ENCODE results near the gene ELAVL3. TPM values are rescaled to one million over a fixed set of nuclear protein-coding genes. Genes with fewer than 3 reads are reported as not detected.

The ELAVL3 gene
- total RNA-seq, 1 experiment from 2014 or later = 1.4 TPM

DNA sequence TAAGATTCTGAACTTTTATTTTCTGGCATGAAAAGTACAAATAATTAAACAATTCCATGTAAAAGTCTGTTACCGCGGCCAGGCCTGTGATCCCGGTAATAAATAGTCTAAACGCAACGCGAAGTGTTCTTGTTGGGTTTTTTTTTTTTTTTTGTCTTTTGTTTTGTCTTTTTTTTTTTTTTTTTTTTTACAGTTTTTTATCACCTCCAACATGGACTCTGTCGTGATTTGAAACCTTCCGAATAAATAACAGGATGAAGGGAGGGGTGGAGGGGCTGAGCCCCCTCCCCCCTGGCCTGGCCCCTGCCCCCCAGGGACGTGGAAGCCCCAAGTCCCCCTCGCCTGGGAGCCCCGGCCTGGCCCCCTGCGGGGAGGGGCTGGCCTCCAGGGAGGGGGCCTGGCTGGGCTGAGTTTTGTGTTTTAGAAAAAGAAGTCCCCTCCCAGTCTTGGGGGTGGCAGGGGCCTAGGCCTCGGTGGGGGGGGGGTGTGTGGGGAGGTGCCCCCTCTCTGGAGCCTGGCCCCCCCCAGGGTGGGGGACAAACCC is 29.4 kb downstream of the ELAVL3 start:
- DNase-seq (ENCODE audit: low spot score) = no peak
- no peaks in the 10 kb centered on the region; the same call in 1 of the 2 replicates for H3K27me3 Mint-ChIP-seq (ENCODE audit: low read depth)
- CTCF ChIA-PET = interaction anchor here (1.1 to 2.4 kb wide), 15 partner anchors 7 to 158 kb away, joined by 3 to 37 read pairs (median 8); partner anchors contain the start of genes ELAVL3, EPOR, ODAD3 and PRKCSH
- peaks cover 2% of the 10 kb centered on the region; the same call in 1 of the 2 replicates for H3K36me3 Mint-ChIP-seq
- POLR2A ChIA-PET = no interaction called here
- TF ChIP-seq CREB1 (CRISPR knock-in tag; IDR thresholded peaks at IDR 0.05) = no peak
- TF ChIP-seq, protein P1, sequence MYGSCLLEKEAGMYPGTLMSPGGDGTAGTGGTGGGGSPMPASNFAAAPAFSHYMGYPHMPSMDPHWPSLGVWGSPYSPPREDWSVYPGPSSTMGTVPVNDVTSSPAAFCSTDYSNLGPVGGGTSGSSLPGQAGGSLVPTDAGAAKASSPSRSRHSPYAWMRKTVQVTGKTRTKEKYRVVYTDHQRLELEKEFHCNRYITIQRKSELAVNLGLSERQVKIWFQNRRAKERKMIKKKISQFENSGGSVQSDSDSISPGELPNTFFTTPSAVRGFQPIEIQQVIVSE (CRISPR knock-in tag; IDR thresholded peaks at IDR 0.05; ENCODE audit: borderline replicate concordance) = no peak
- no peak for TF ChIP-seq ZBTB21 (CRISPR knock-in tag; IDR thresholded peaks at IDR 0.05; ENCODE audit: borderline replicate concordance)
- TF ChIP-seq, protein P2, sequence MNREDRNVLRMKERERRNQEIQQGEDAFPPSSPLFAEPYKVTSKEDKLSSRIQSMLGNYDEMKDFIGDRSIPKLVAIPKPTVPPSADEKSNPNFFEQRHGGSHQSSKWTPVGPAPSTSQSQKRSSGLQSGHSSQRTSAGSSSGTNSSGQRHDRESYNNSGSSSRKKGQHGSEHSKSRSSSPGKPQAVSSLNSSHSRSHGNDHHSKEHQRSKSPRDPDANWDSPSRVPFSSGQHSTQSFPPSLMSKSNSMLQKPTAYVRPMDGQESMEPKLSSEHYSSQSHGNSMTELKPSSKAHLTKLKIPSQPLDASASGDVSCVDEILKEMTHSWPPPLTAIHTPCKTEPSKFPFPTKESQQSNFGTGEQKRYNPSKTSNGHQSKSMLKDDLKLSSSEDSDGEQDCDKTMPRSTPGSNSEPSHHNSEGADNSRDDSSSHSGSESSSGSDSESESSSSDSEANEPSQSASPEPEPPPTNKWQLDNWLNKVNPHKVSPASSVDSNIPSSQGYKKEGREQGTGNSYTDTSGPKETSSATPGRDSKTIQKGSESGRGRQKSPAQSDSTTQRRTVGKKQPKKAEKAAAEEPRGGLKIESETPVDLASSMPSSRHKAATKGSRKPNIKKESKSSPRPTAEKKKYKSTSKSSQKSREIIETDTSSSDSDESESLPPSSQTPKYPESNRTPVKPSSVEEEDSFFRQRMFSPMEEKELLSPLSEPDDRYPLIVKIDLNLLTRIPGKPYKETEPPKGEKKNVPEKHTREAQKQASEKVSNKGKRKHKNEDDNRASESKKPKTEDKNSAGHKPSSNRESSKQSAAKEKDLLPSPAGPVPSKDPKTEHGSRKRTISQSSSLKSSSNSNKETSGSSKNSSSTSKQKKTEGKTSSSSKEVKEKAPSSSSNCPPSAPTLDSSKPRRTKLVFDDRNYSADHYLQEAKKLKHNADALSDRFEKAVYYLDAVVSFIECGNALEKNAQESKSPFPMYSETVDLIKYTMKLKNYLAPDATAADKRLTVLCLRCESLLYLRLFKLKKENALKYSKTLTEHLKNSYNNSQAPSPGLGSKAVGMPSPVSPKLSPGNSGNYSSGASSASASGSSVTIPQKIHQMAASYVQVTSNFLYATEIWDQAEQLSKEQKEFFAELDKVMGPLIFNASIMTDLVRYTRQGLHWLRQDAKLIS (CRISPR knock-in tag; IDR thresholded peaks at IDR 0.05; ENCODE audit: borderline replicate concordance) = no peak
- TF ChIP-seq, protein P3, sequence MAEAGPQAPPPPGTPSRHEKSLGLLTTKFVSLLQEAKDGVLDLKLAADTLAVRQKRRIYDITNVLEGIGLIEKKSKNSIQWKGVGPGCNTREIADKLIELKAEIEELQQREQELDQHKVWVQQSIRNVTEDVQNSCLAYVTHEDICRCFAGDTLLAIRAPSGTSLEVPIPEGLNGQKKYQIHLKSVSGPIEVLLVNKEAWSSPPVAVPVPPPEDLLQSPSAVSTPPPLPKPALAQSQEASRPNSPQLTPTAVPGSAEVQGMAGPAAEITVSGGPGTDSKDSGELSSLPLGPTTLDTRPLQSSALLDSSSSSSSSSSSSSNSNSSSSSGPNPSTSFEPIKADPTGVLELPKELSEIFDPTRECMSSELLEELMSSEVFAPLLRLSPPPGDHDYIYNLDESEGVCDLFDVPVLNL (CRISPR knock-in tag; IDR thresholded peaks at IDR 0.05; ENCODE audit: borderline replicate concordance, low read depth) = no peak
- no peak for TF ChIP-seq ZNF416 (CRISPR knock-in tag; IDR thresholded peaks at IDR 0.05)
- TF ChIP-seq TEAD1 (CRISPR knock-in tag; IDR thresholded peaks at IDR 0.05) = no peak
- no peak for TF ChIP-seq CREM (CRISPR knock-in tag; IDR thresholded peaks at IDR 0.05)
- TF ChIP-seq, protein P4, sequence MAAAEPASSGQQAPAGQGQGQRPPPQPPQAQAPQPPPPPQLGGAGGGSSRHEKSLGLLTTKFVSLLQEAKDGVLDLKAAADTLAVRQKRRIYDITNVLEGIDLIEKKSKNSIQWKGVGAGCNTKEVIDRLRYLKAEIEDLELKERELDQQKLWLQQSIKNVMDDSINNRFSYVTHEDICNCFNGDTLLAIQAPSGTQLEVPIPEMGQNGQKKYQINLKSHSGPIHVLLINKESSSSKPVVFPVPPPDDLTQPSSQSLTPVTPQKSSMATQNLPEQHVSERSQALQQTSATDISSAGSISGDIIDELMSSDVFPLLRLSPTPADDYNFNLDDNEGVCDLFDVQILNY (CRISPR knock-in tag; IDR thresholded peaks at IDR 0.05) = no peak
- TF ChIP-seq FOXP1 (CRISPR knock-in tag; IDR thresholded peaks at IDR 0.05; ENCODE audit: borderline replicate concordance) = no peak
- TF ChIP-seq ETV6 (CRISPR knock-in tag; IDR thresholded peaks at IDR 0.05) = no peak
- TF ChIP-seq ZNF263 (CRISPR knock-in tag; IDR thresholded peaks at IDR 0.05; ENCODE audit: low read depth) = no peak
- TF ChIP-seq, protein P5, sequence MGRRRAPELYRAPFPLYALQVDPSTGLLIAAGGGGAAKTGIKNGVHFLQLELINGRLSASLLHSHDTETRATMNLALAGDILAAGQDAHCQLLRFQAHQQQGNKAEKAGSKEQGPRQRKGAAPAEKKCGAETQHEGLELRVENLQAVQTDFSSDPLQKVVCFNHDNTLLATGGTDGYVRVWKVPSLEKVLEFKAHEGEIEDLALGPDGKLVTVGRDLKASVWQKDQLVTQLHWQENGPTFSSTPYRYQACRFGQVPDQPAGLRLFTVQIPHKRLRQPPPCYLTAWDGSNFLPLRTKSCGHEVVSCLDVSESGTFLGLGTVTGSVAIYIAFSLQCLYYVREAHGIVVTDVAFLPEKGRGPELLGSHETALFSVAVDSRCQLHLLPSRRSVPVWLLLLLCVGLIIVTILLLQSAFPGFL (CRISPR knock-in tag; IDR thresholded peaks at IDR 0.05; ENCODE audit: borderline replicate concordance) = no peak
- TF ChIP-seq ZNF138 (CRISPR knock-in tag; conservative IDR thresholded peaks at IDR 0.05) = no peak
- TF ChIP-seq SMAD3 (CRISPR knock-in tag; IDR thresholded peaks at IDR 0.05; ENCODE audit: borderline replicate concordance) = no peak
- TF ChIP-seq RELA (CRISPR knock-in tag; IDR thresholded peaks at IDR 0.05; ENCODE audit: borderline replicate concordance) = no peak
- TF ChIP-seq, protein P6, sequence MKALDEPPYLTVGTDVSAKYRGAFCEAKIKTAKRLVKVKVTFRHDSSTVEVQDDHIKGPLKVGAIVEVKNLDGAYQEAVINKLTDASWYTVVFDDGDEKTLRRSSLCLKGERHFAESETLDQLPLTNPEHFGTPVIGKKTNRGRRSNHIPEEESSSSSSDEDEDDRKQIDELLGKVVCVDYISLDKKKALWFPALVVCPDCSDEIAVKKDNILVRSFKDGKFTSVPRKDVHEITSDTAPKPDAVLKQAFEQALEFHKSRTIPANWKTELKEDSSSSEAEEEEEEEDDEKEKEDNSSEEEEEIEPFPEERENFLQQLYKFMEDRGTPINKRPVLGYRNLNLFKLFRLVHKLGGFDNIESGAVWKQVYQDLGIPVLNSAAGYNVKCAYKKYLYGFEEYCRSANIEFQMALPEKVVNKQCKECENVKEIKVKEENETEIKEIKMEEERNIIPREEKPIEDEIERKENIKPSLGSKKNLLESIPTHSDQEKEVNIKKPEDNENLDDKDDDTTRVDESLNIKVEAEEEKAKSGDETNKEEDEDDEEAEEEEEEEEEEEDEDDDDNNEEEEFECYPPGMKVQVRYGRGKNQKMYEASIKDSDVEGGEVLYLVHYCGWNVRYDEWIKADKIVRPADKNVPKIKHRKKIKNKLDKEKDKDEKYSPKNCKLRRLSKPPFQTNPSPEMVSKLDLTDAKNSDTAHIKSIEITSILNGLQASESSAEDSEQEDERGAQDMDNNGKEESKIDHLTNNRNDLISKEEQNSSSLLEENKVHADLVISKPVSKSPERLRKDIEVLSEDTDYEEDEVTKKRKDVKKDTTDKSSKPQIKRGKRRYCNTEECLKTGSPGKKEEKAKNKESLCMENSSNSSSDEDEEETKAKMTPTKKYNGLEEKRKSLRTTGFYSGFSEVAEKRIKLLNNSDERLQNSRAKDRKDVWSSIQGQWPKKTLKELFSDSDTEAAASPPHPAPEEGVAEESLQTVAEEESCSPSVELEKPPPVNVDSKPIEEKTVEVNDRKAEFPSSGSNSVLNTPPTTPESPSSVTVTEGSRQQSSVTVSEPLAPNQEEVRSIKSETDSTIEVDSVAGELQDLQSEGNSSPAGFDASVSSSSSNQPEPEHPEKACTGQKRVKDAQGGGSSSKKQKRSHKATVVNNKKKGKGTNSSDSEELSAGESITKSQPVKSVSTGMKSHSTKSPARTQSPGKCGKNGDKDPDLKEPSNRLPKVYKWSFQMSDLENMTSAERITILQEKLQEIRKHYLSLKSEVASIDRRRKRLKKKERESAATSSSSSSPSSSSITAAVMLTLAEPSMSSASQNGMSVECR (CRISPR knock-in tag; IDR thresholded peaks at IDR 0.05; ENCODE audit: borderline replicate concordance) = no peak
- H3K27ac Mint-ChIP-seq = 0 out of 2 replicates have a peak overlapping the region, but pooled peaks have one; percentile 85
- no peak for ATAC-seq
- H3K4me3 Mint-ChIP-seq = no peak overlapping the region
- H3K9me3 Mint-ChIP-seq = no peaks in the 10 kb centered on the region
- H3K4me1 Mint-ChIP-seq = peaks cover 25% of the 10 kb centered on the region

Measured in WTC11 (cell line).